ENCODE measurements around the gene NHLH2. TPM values are rescaled to one million over a fixed set of nuclear protein-coding genes. Genes with fewer than 3 reads are reported as not detected.

NHLH2 gene
- total RNA-seq, 2 experiments from 2014 or later: not detected

- ChIA-PET CTCF (no interaction called here), POLR2A (no interaction called here)
- Histone ChIP-seq H3K4me3 (ENCODE audit: low read length) (no peak overlapping the region), H3K27me3 (ENCODE audit: control insufficient read depth in 1 of 2, insufficient read depth in 2 of 2, low read length in 2 of 2) (peaks cover 36 to 46% of the 10 kb centered on the region in 2 experiments), H3K9me3 (ENCODE audit: control insufficient read depth in 1 of 2, insufficient read depth in 1 of 2, low read length in 2 of 2) (peaks cover 0 to 5% of the 10 kb centered on the region in 2 experiments), H3K27ac (ENCODE audit: low read depth in 1 of 2, low read length in 2 of 2) (no peak overlapping the region), H3K36me3 (ENCODE audit: insufficient read depth, low read length) (no peaks in the 10 kb centered on the region), H3K4me1 (ENCODE audit: insufficient read depth, low read length) (peaks cover 8% of the 10 kb centered on the region)
- no peak for TF ChIP-seq CTCF (IDR thresholded peaks at IDR 0.05)
- H3K9me3 Mint-ChIP-seq: no peaks in the 10 kb centered on the region
- ATAC-seq (ENCODE audit: poor library complexity) (no peak), DNase-seq (peak in 2 of 14 experiments; percentile 39 to 67)
- H3K36me3 Mint-ChIP-seq (ENCODE audit: low read depth): no peaks in the 10 kb centered on the region
- H3K4me1 Mint-ChIP-seq (ENCODE audit: low read depth): peaks cover 5% of the 10 kb centered on the region
- peak overlapping the region; percentile 12 for H3K4me3 Mint-ChIP-seq
- H3K27me3 Mint-ChIP-seq: peaks cover 81% of the 10 kb centered on the region
- H3K27ac Mint-ChIP-seq: no peak overlapping the region
- intact Hi-C loops (cut with DNase I, micrococcal nuclease): loop anchor here in 1 of 2 experiments (5.0 kb wide), 1 partner anchor 48 kb away; no protein-coding TSS in a partner anchor
Observed at GRCh38 chr1:115829023-115829674, 11.8 kb downstream of the NHLH2 start.

GRCh38 chr1:115828101-115829022 is 12.6 kb downstream of the NHLH2 start:
- H3K27ac Mint-ChIP-seq: no peak overlapping the region
- H3K27me3 Mint-ChIP-seq: peaks cover 80% of the 10 kb centered on the region
- H3K36me3 Mint-ChIP-seq (ENCODE audit: low read depth): no peaks in the 10 kb centered on the region
- Histone ChIP-seq H3K36me3 (ENCODE audit: insufficient read depth, low read length) (no peaks in the 10 kb centered on the region), H3K4me1 (ENCODE audit: insufficient read depth, low read length) (peaks cover 8% of the 10 kb centered on the region), H3K27me3 (ENCODE audit: control insufficient read depth in 1 of 2, insufficient read depth in 2 of 2, low read length in 2 of 2) (peaks cover 36 to 39% of the 10 kb centered on the region in 2 experiments), H3K9me3 (ENCODE audit: control insufficient read depth in 1 of 2, insufficient read depth in 1 of 2, low read length in 2 of 2) (peaks cover 0 to 5% of the 10 kb centered on the region in 2 experiments), H3K27ac (ENCODE audit: low read depth in 1 of 2, low read length in 2 of 2) (no peak overlapping the region), H3K4me3 (ENCODE audit: low read length) (peak overlapping the region; percentile 36)
- H3K4me3 Mint-ChIP-seq: peak overlapping the region; percentile 47
- no peak for TF ChIP-seq CTCF (IDR thresholded peaks at IDR 0.05)
- ChIA-PET POLR2A (no interaction called here), CTCF (no interaction called here)
- intact Hi-C loops (cut with DNase I, micrococcal nuclease): loop anchor here in 1 of 2 experiments (5.0 kb wide), 1 partner anchor 49 kb away; no protein-coding TSS in a partner anchor
- ATAC-seq (ENCODE audit: poor library complexity) (peak; percentile 78), DNase-seq (peak in 2 of 14 experiments; percentile 14 to 20)
- no peaks in the 10 kb centered on the region for H3K9me3 Mint-ChIP-seq
- peaks cover 5% of the 10 kb centered on the region for H3K4me1 Mint-ChIP-seq (ENCODE audit: low read depth)

- Histone ChIP-seq H3K36me3 (ENCODE audit: insufficient read depth, low read length) (no peaks in the 10 kb centered on the region), H3K4me3 (ENCODE audit: low read length) (no peak overlapping the region), H3K27ac (ENCODE audit: low read depth in 1 of 2, low read length in 2 of 2) (no peak overlapping the region), H3K27me3 (ENCODE audit: control insufficient read depth in 1 of 2, insufficient read depth in 2 of 2, low read length in 2 of 2) (peaks cover 35 to 36% of the 10 kb centered on the region in 2 experiments), H3K9me3 (ENCODE audit: control insufficient read depth in 1 of 2, insufficient read depth in 1 of 2, low read length in 2 of 2) (peaks cover 0 to 5% of the 10 kb centered on the region in 2 experiments), H3K4me1 (ENCODE audit: insufficient read depth, low read length) (peaks cover 8% of the 10 kb centered on the region)
- Mint-ChIP-seq H3K4me3 (no peak overlapping the region), H3K27ac (no peak overlapping the region), H3K9me3 (peaks cover 3% of the 10 kb centered on the region), H3K4me1 (ENCODE audit: low read depth) (peaks cover 5% of the 10 kb centered on the region), H3K27me3 (peaks cover 83% of the 10 kb centered on the region), H3K36me3 (ENCODE audit: low read depth) (no peaks in the 10 kb centered on the region)
- CTCF ChIA-PET: no interaction called here
- no peak for TF ChIP-seq CTCF (IDR thresholded peaks at IDR 0.05)
- intact Hi-C loops (cut with DNase I, micrococcal nuclease): loop anchor here in 1 of 2 experiments (5.0 kb wide), 1 partner anchor 50 kb away; no protein-coding TSS in a partner anchor
- DNase-seq: no peak
- POLR2A ChIA-PET: no interaction called here
- no peak for ATAC-seq (ENCODE audit: poor library complexity)
Observed at GRCh38 chr1:115827452-115828044, 13.4 kb downstream of the NHLH2 start.
